HepG2 (cell line): ENCODE data around the gene IVD. TPM values are rescaled to one million over a fixed set of nuclear protein-coding genes. Genes with fewer than 3 reads are reported as not detected.

Source experiments
- BRD4 ChIP-seq: sonication (generic); formaldehyde crosslinking; IDR thresholded peaks from 2 replicates; pipeline ENCODE4 v1.4.0; 2020; ENCODE audit warnings: missing genetic modification reagents
- CENPT ChIP-seq: sonication (generic); formaldehyde crosslinking; IDR thresholded peaks from 2 replicates; pipeline ENCODE4 v1.8.0; 2022; ENCODE audit warnings: low read depth, mild to moderate bottlenecking, moderate library complexity, missing genetic modification reagents
- DMTF1 ChIP-seq: sonication (generic); formaldehyde crosslinking; IDR thresholded peaks from 2 replicates; pipeline ENCODE4 v1.4.0; 2020; ENCODE audit warnings: mild to moderate bottlenecking, missing genetic modification reagents
- FOXK2 ChIP-seq: fragments of 450-650 bp; IDR thresholded peaks from 2 replicates; pipeline ENCODE4 v1.6.1; 2016
- FOXM1 ChIP-seq: sonication (generic); formaldehyde crosslinking; IDR thresholded peaks from 2 replicates; pipeline ENCODE4 v1.5.0; 2020; ENCODE audit warnings: missing genetic modification reagents
- GPN1 ChIP-seq: sonication (generic); formaldehyde crosslinking; IDR thresholded peaks from 2 replicates; pipeline ENCODE4 v1.5.1; 2020; ENCODE audit warnings: missing genetic modification reagents, borderline replicate concordance
- HDAC1 ChIP-seq: sonication (generic); formaldehyde crosslinking; IDR thresholded peaks from 2 replicates; pipeline ENCODE4 v1.5.1; 2020; ENCODE audit warnings: mild to moderate bottlenecking, missing genetic modification reagents
- MAFF ChIP-seq: IDR thresholded peaks from 2 replicates; pipeline ENCODE4 v1.6.1; 2011; ENCODE audit warnings: low read depth, low read length, improper control_type of control experiment
- MIER2 ChIP-seq: IDR thresholded peaks from 2 replicates; pipeline ENCODE4 v1.6.1; 2016; ENCODE audit warnings: missing biosample characterization, missing genetic modification reagents
- POLR2A ChIP-seq, 2 experiments: IDR thresholded peaks; 2 replicates each; pipeline ENCODE4 v1.6.1; 2011; ENCODE audit warnings: low read depth in 2 of 2, low read length in 2 of 2, mild to moderate bottlenecking in 1 of 2, moderate library complexity in 1 of 2; ENCODE audit not compliant: insufficient read depth in 1 of 2
- SALL2 ChIP-seq: sonication (generic); formaldehyde crosslinking; IDR thresholded peaks from 2 replicates; pipeline ENCODE4 v1.8.1; 2023; ENCODE audit warnings: mild to moderate bottlenecking, missing genetic modification reagents, inconsistent platforms
- SP2 ChIP-seq: sonication (generic); formaldehyde crosslinking; IDR thresholded peaks from 2 replicates; pipeline ENCODE4 v1.5.1; 2020; ENCODE audit warnings: mild to moderate bottlenecking, missing genetic modification reagents
- SRSF4 ChIP-seq: fragments of 200-400 bp; formaldehyde crosslinking; IDR thresholded peaks from one replicate; pipeline ENCODE4 v1.6.1; 2018; ENCODE audit warnings: mild to moderate bottlenecking, low read depth, low read length, moderate library complexity; ENCODE audit not compliant: poor library complexity, severe bottlenecking
- XRCC5 ChIP-seq: fragments of 200-400 bp; formaldehyde crosslinking; optimal IDR thresholded peaks from 2 replicates; pipeline ENCODE3; 2017; ENCODE audit warnings: mild to moderate bottlenecking, low read length
- ZBTB10 ChIP-seq: sonication (generic); formaldehyde crosslinking; IDR thresholded peaks from 2 replicates; pipeline ENCODE4 v1.4.0; 2020; ENCODE audit warnings: missing genetic modification reagents, borderline replicate concordance
- ZBTB21 ChIP-seq: sonication (generic); formaldehyde crosslinking; IDR thresholded peaks from 2 replicates; pipeline ENCODE4 v1.4.0; 2020; ENCODE audit warnings: missing genetic modification reagents
- ZNF337 ChIP-seq: sonication (generic); formaldehyde crosslinking; IDR thresholded peaks from 2 replicates; pipeline ENCODE4 v1.5.1; 2020; ENCODE audit warnings: missing genetic modification reagents, low read depth, mild to moderate bottlenecking, borderline replicate concordance
- polyA plus RNA-seq, 8 experiments: library from polyadenylated mRNA; depleted of rRNA in 3 of 8; stranded (reverse) in 7 of 8; unstranded in 1 of 8; fragments of >200 nt; fragmentation: Illumina TruSeq in 4 of 8; extraction: Trizol in 4 of 8; gene quantifications; 2 replicates each; pipeline versions ENCODE4 v1.2.1 to v1.2.3, GENCODE V29; 2011 to 2016; ENCODE audit warnings: low read depth in 4 of 8, missing spikeins in 1 of 8, mixed read lengths in 1 of 8; ENCODE audit not compliant: insufficient read depth in 1 of 8
- total RNA-seq, 5 experiments: library from RNA; depleted of rRNA; stranded (reverse); fragments of >200 nt; fragmentation: Illumina TruSeq; extraction: Trizol; gene quantifications; 2 replicates each; pipeline ENCODE4 v1.2.3, GENCODE V29; 2016; ENCODE audit warnings: low read depth in 1 of 5
- TF ChIP-seq, protein P1 (sequence below): sonication (generic); formaldehyde crosslinking; IDR thresholded peaks from 2 replicates; pipeline ENCODE4 v1.4.0; 2020; ENCODE audit warnings: missing genetic modification reagents
- TF ChIP-seq, protein P2 (sequence below): sonication (generic); formaldehyde crosslinking; IDR thresholded peaks from 2 replicates; pipeline ENCODE4 v1.4.0; 2020; ENCODE audit warnings: mild to moderate bottlenecking, missing genetic modification reagents

The IVD gene
- total and polyA plus RNA-seq, 2 of the 13 experiments (the other 11 are each of a cell fraction or from before 2014, with no cell fraction given), result 48.0 to 53.9 TPM

- no peak for TF ChIP-seq DMTF1 (CRISPR knock-in tag)
- TF ChIP-seq ZBTB21 (CRISPR knock-in tag), result no peak
- TF ChIP-seq SP2 (CRISPR knock-in tag), result peak; percentile 78
- no peak for TF ChIP-seq FOXK2
- TF ChIP-seq SRSF4, result no peak
- 0 out of 4 replicates have a peak, but pooled peaks of 1 of the 2 experiments have one; percentile 49 for TF ChIP-seq POLR2A (IDR thresholded peaks at IDR 0.05; ENCODE audit: insufficient read depth in 1 of 2, low read depth in 2 of 2, low read length in 2 of 2)
- no peak for TF ChIP-seq FOXM1 (CRISPR knock-in tag)
- TF ChIP-seq, protein P1, sequence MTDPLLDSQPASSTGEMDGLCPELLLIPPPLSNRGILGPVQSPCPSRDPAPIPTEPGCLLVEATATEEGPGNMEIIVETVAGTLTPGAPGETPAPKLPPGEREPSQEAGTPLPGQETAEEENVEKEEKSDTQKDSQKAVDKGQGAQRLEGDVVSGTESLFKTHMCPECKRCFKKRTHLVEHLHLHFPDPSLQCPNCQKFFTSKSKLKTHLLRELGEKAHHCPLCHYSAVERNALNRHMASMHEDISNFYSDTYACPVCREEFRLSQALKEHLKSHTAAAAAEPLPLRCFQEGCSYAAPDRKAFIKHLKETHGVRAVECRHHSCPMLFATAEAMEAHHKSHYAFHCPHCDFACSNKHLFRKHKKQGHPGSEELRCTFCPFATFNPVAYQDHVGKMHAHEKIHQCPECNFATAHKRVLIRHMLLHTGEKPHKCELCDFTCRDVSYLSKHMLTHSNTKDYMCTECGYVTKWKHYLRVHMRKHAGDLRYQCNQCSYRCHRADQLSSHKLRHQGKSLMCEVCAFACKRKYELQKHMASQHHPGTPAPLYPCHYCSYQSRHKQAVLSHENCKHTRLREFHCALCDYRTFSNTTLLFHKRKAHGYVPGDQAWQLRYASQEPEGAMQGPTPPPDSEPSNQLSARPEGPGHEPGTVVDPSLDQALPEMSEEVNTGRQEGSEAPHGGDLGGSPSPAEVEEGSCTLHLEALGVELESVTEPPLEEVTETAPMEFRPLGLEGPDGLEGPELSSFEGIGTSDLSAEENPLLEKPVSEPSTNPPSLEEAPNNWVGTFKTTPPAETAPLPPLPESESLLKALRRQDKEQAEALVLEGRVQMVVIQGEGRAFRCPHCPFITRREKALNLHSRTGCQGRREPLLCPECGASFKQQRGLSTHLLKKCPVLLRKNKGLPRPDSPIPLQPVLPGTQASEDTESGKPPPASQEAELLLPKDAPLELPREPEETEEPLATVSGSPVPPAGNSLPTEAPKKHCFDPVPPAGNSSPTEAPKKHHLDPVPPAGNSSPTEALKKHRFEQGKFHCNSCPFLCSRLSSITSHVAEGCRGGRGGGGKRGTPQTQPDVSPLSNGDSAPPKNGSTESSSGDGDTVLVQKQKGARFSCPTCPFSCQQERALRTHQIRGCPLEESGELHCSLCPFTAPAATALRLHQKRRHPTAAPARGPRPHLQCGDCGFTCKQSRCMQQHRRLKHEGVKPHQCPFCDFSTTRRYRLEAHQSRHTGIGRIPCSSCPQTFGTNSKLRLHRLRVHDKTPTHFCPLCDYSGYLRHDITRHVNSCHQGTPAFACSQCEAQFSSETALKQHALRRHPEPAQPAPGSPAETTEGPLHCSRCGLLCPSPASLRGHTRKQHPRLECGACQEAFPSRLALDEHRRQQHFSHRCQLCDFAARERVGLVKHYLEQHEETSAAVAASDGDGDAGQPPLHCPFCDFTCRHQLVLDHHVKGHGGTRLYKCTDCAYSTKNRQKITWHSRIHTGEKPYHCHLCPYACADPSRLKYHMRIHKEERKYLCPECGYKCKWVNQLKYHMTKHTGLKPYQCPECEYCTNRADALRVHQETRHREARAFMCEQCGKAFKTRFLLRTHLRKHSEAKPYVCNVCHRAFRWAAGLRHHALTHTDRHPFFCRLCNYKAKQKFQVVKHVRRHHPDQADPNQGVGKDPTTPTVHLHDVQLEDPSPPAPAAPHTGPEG (CRISPR knock-in tag), result no peak
- no peak for TF ChIP-seq XRCC5
- no peak for TF ChIP-seq ZNF337 (CRISPR knock-in tag)
- no peak for TF ChIP-seq GPN1 (CRISPR knock-in tag)
- TF ChIP-seq, protein P2, sequence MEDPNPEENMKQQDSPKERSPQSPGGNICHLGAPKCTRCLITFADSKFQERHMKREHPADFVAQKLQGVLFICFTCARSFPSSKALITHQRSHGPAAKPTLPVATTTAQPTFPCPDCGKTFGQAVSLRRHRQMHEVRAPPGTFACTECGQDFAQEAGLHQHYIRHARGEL (CRISPR knock-in tag), result no peak
- TF ChIP-seq SALL2 (CRISPR knock-in tag), result no peak
- no peak for TF ChIP-seq BRD4 (CRISPR knock-in tag)
- peak; percentile 31; the same call in 1 of the 2 replicates for TF ChIP-seq HDAC1 (CRISPR knock-in tag)
- TF ChIP-seq CENPT (CRISPR knock-in tag), result no peak
- no peak for TF ChIP-seq ZBTB10 (CRISPR knock-in tag)
- no peak for TF ChIP-seq MIER2 (CRISPR knock-in tag)
- no peak for TF ChIP-seq MAFF
Measured at GRCh38 chr15:40440743-40441564, 35.4 kb downstream of the IVD start, which contains the start of gene BAHD1 (continued).
